HepG2 (cell line): Measurements from ENCODE around the gene GAB3. TPM values are rescaled to one million over a fixed set of nuclear protein-coding genes. Genes with fewer than 3 reads are reported as not detected.

ENCODE experiments used
- ATAC-seq: fragments of 200-7000 bp; cut with Tn5 transposase; 3 replicates; pipeline ENCODE4 v1.9.1; 2020; ENCODE audit warnings: mild to moderate bottlenecking, moderate library complexity
- BruUV-seq: library from RNA; stranded (reverse); fragments of 400-500 nt; replicated peaks from 2 replicates; lab custom pipeline; 2021; lab: Mats Ljungman, UMichigan
- CTCF ChIA-PET: fragments of 300-600 bp; formaldehyde crosslinking; extraction: SDS; loops from one replicate; lab custom pipeline; 2021; ENCODE audit warnings: low total read pairs, inconsistent platforms, low intra/inter-chr PET ratio; lab: Yijun Ruan, JAX
- POLR2A ChIA-PET: fragments of 350-600 bp; sonication (Branson Sonifier 250); formaldehyde crosslinking; loops from one replicate; lab custom pipeline; 2020; ENCODE audit warnings: antibody characterized with exemption, inconsistent platforms; lab: Yijun Ruan, JAX
- DNase-seq: peaks from one replicate; pipeline ENCODE4 v3.0.0-alpha.2; 2015; ENCODE audit warnings: low spot score
- FAIRE-seq: peaks from 3 replicates; lab custom pipeline; 2011; peaks lifted over from hg19 to GRCh38; lab: Jason Lieb, UNC
- H2AFZ ChIP-seq: one replicate; pipeline ENCODE4 v1.6.1; 2011; ENCODE audit warnings: low read length, inconsistent platforms
- H3K27ac ChIP-seq: fragments of 300-600 bp; 3 replicates; pipeline ENCODE4 v1.8.0; 2011; ENCODE audit warnings: mixed run types, mild to moderate bottlenecking, mixed read lengths, low read length, inconsistent platforms; ENCODE audit not compliant: insufficient read depth; ENCODE audit errors: extremely low read length
- H3K27me3 ChIP-seq, 2 experiments: fragments of 200-600 bp in 1 of 2; 2 replicates in 1 of 2; 3 replicates in 1 of 2; pipeline versions ENCODE4 v1.6.0 to v1.8.0; 2011; ENCODE audit warnings: low read length in 2 of 2, mild to moderate bottlenecking in 2 of 2, moderate library complexity in 2 of 2, inconsistent platforms in 1 of 2; ENCODE audit not compliant: insufficient read depth in 2 of 2, control insufficient read depth in 1 of 2
- H3K36me3 ChIP-seq, 2 experiments: fragments of 200-600 bp in 1 of 2; replicated peaks in 1 of 2; 2 replicates in 1 of 2; 3 replicates in 1 of 2; pipeline versions ENCODE4 v1.5.1 to v1.8.0; 2011; ENCODE audit warnings: low read length in 2 of 2, inconsistent platforms in 1 of 2; ENCODE audit not compliant: insufficient read depth in 2 of 2, control insufficient read depth in 1 of 2
- H3K4me1 ChIP-seq: 2 replicates; pipeline ENCODE4 v1.5.1; 2012; ENCODE audit warnings: low read length, inconsistent platforms; ENCODE audit not compliant: insufficient read depth
- H3K4me2 ChIP-seq: 2 replicates; pipeline ENCODE4 v1.6.0; 2011; ENCODE audit warnings: low read depth, low read length, inconsistent platforms
- H3K4me3 ChIP-seq, 3 experiments: fragments of 200-600 bp in 1 of 3; sonication (generic), shearing (Covaris generic) in 1 of 3; replicated peaks in 1 of 3; 2 replicates each; pipeline ENCODE4 v1.5.1; 2011 to 2016; ENCODE audit warnings: low read length in 3 of 3, inconsistent platforms in 2 of 3, low read depth in 2 of 3, mild to moderate bottlenecking in 2 of 3, control low read depth in 1 of 3, mixed read lengths in 1 of 3; ENCODE audit not compliant: insufficient read depth in 1 of 3
- H3K79me2 ChIP-seq: one replicate; pipeline ENCODE4 v1.6.1; 2011; ENCODE audit warnings: low read length, inconsistent platforms; ENCODE audit not compliant: insufficient read depth
- H3K9ac ChIP-seq: 2 replicates; pipeline ENCODE4 v1.6.0; 2011; ENCODE audit warnings: mild to moderate bottlenecking, low read depth, low read length, inconsistent platforms; ENCODE audit not compliant: insufficient read depth
- H3K9me3 ChIP-seq: 2 replicates; pipeline ENCODE4 v1.5.1; 2012; ENCODE audit warnings: mild to moderate bottlenecking, low read length
- H4K20me1 ChIP-seq: 2 replicates; pipeline ENCODE4 v1.6.0; 2011; ENCODE audit warnings: inconsistent platforms, mild to moderate bottlenecking, low read length, moderate library complexity; ENCODE audit not compliant: insufficient read depth
- ATF2 ChIP-seq: sonication (generic); formaldehyde crosslinking; IDR thresholded peaks from 2 replicates; pipeline ENCODE4 v1.4.0; 2020; ENCODE audit warnings: missing genetic modification reagents
- CBX2 ChIP-seq, 2 experiments: fragments of 200-600 bp in 1 of 2; sonication (generic); formaldehyde crosslinking in 1 of 2; IDR thresholded peaks; 2 replicates each; pipeline versions ENCODE4 v1.7.0 to v1.8.1; 2018 to 2022; ENCODE audit warnings: low read depth in 2 of 2, low read length in 1 of 2, mild to moderate bottlenecking in 1 of 2, missing genetic modification reagents in 1 of 2
- LRRFIP1 ChIP-seq: sonication (generic); formaldehyde crosslinking; conservative IDR thresholded peaks from 2 replicates; pipeline ENCODE4 v1.4.0; 2020; ENCODE audit warnings: missing genetic modification reagents
- MEIS2 ChIP-seq: sonication (generic); formaldehyde crosslinking; IDR thresholded peaks from 2 replicates; pipeline ENCODE4 v1.9.0; 2021; ENCODE audit warnings: mild to moderate bottlenecking, missing genetic modification reagents
- NCOA1 ChIP-seq: sonication (generic); formaldehyde crosslinking; IDR thresholded peaks from 2 replicates; pipeline ENCODE4 v1.9.0; 2021; ENCODE audit warnings: missing genetic modification reagents
- POLR2AphosphoS2 ChIP-seq: IDR thresholded peaks from 2 replicates; pipeline ENCODE4 v1.6.1; 2011; ENCODE audit warnings: low read depth, low read length, improper control_type of control experiment
- TCF7 ChIP-seq: sonication (generic); IDR thresholded peaks from 2 replicates; pipeline ENCODE4 v1.6.1; 2016; ENCODE audit warnings: antibody characterized with exemption, low read depth
- TCF7L2 ChIP-seq: IDR thresholded peaks from 2 replicates; pipeline ENCODE4 v1.6.1; 2011; ENCODE audit warnings: mild to moderate bottlenecking, low read depth, low read length, moderate library complexity
- ZNF260 ChIP-seq: sonication (generic); formaldehyde crosslinking; IDR thresholded peaks from 2 replicates; pipeline ENCODE4 v1.4.0; 2020; ENCODE audit warnings: missing genetic modification reagents, low read depth, mild to moderate bottlenecking, borderline replicate concordance
- ZNF318 ChIP-seq: sonication (generic); formaldehyde crosslinking; IDR thresholded peaks from 2 replicates; pipeline ENCODE4 v1.4.0; 2020; ENCODE audit warnings: mild to moderate bottlenecking, missing genetic modification reagents
- WGBS: methylation state at CpG from one replicate; pipeline ENCODE4 v1.1.6; 2017; ENCODE audit warnings: low lambda C conversion rate; 5-methylcytosine and 5-hydroxymethylcytosine counted together
- in situ Hi-C: cut with HindIII; loops from 2 replicates; pipeline ENCODE4 v1.10.0; 2017; ENCODE audit warnings: low pct_unique_long_range_greater_than_20kb; ENCODE audit not compliant: extremely low pct_ligation_motif_present
- intact Hi-C: fragments of 100-400 bp; cut with micrococcal nuclease; formaldehyde crosslinking; loops from one replicate; pipeline ENCODE4 v1.10.0; 2022; ENCODE audit not compliant: unreplicated experiment
- polyA plus RNA-seq, 8 experiments: library from polyadenylated mRNA; depleted of rRNA in 3 of 8; stranded (reverse) in 7 of 8; unstranded in 1 of 8; fragments of >200 nt; fragmentation: Illumina TruSeq in 4 of 8; extraction: Trizol in 4 of 8; gene quantifications; 2 replicates each; pipeline versions ENCODE4 v1.2.1 to v1.2.3, GENCODE V29; 2011 to 2016; ENCODE audit warnings: low read depth in 4 of 8, missing spikeins in 1 of 8, mixed read lengths in 1 of 8; ENCODE audit not compliant: insufficient read depth in 1 of 8
- total RNA-seq, 5 experiments: library from RNA; depleted of rRNA; stranded (reverse); fragments of >200 nt; fragmentation: Illumina TruSeq; extraction: Trizol; gene quantifications; 2 replicates each; pipeline ENCODE4 v1.2.3, GENCODE V29; 2016; ENCODE audit warnings: low read depth in 1 of 5

GAB3 gene
- total and polyA plus RNA-seq, 2 of the 13 experiments (the other 11 are each of a cell fraction or from before 2014, with no cell fraction given): not detected

DNA sequence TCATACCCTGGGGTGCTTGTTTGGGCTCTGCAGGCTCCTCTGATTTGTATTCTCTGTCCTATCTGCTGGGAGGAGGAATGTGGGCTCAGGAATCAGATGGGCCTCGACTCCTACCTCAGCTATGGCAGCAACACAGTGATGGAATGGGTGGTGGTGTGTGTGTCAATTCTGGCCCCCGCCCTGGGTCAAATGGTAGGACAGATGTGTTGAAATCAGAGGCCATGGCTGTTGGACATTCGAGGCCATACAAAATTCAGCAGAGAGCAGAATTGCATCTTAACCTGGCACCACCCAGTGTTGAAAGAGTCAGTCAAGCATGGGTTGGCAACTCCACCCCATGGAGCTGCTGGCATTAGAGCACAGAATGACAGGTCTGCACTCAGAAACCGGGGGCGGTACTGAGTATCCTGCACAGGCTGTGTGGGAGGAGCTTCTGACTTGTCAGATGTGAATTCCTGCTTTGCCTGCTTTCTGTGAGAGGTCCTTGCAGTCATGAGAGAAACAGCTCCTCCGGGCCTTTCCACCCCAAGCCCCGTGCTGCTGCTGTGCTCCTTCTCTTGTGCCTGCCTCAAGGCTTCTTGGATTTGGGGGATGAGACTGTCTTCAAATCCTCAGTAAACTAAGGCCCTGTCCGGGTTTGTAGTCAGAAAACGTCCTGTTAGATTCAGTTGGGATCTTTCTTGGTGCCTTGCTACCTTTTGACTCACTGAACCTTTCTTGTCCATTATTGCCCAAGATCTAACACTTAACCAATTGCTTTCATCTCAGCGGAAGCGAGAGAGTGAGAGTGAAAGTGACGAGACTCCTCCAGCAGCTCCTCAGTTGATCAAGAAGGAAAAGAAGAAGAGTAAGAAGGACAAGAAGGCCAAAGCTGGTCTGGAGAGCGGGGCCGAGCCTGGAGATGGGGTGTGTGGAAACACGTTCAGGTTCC is 24.8 kb upstream of the GAB3 start:
- FAIRE-seq (no peak), DNase-seq (no peak), ATAC-seq (peak; percentile 38)
- Histone ChIP-seq H3K9ac (no peak overlapping the region), H3K4me2 (no peak overlapping the region), H4K20me1 (0 out of 2 replicates have a peak, but pooled peaks cover 2% of the 10 kb centered on the region), H3K4me3 (no peak overlapping the region), H3K36me3 (peaks cover 10 to 32% of the 10 kb centered on the region in 2 experiments; a peak in 4 of 5 replicates), H2AFZ (no peak overlapping the region), H3K27ac (no peak overlapping the region), H3K9me3 (no peaks in the 10 kb centered on the region), H3K79me2 (no peaks in the 10 kb centered on the region), H3K4me1 (no peaks in the 10 kb centered on the region), H3K27me3 (no peaks in the 10 kb centered on the region)
- BruUV-seq: no TSS peak
- ChIA-PET CTCF (no interaction called here), POLR2A (interaction anchor here (1.0 kb wide), 1 partner anchor 12 kb away, joined by 4 read pairs; the partner anchor contains the start of gene DKC1)
- intact Hi-C loops: no loop called here
- WGBS: over 99% methylated on average over 9 of the region's 15 CpGs
- in situ Hi-C loops: no loop called here
- TF ChIP-seq LRRFIP1 (no peak), ATF2 (CRISPR knock-in tag) (no peak), ZNF260 (CRISPR knock-in tag) (no peak), TCF7 (no peak), CBX2 (IDR thresholded peaks at IDR 0.05; ENCODE audit: low read depth, low read length) (no peak), CBX2 (CRISPR knock-in tag; IDR thresholded peaks at IDR 0.05; ENCODE audit: low read depth) (no peak), NCOA1 (CRISPR knock-in tag) (no peak), ZNF318 (CRISPR knock-in tag) (no peak), TCF7L2 (no peak), POLR2AphosphoS2 (no peak), MEIS2 (CRISPR knock-in tag) (no peak)
